ENCODE measurements around the gene IL23R. TPM values are rescaled to one million over a fixed set of nuclear protein-coding genes. Genes with fewer than 3 reads are reported as not detected.

Gene IL23R
- total and polyA plus RNA-seq, 4 donors = 0.08 to 0.09 TPM; not detected in 2

- Histone ChIP-seq H3K4me3 (ENCODE audit: low read depth in 1 of 3, low read length in 3 of 3) (no peak overlapping the region), H3K9me3 (ENCODE audit: control insufficient read depth in 4 of 4, low read length in 3 of 4) (no peaks in the 10 kb centered on the region), H3K36me3 (ENCODE audit: control insufficient read depth in 4 of 4, insufficient read depth in 3 of 4, low read depth in 1 of 4, low read length in 3 of 4) (no peaks in the 10 kb centered on the region), H3K27me3 (ENCODE audit: control insufficient read depth in 4 of 4, insufficient read depth in 4 of 4, low read length in 3 of 4) (no peaks in the 10 kb centered on the region), H3K4me1 (ENCODE audit: control insufficient read depth in 4 of 4, insufficient read depth in 4 of 4, low read length in 3 of 4) (peaks cover under 1 to 9% (median 6%) of the 10 kb centered on the region in 4 donors), H3K9ac (ENCODE audit: low read depth in 1 of 2, low read length in 2 of 2) (no peak overlapping the region), H3K27ac (ENCODE audit: low read depth in 1 of 2, low read length in 2 of 2) (no peak overlapping the region)
- no peak for DNase-seq (ENCODE audit: low spot score)
- TF ChIP-seq NR2F2 (IDR thresholded peaks at IDR 0.05) (no peak), RXRA (IDR thresholded peaks at IDR 0.05) (no peak), EGR1 (IDR thresholded peaks at IDR 0.05; ENCODE audit: low read depth in 2 of 2) (no peak), CTCF (IDR thresholded peaks at IDR 0.05; ENCODE audit: low read depth, low read length, missing input control) (peak; percentile 41), RAD21 (IDR thresholded peaks at IDR 0.05) (peak; percentile 66 to 72), ATF3 (IDR thresholded peaks at IDR 0.05) (no peak)
- WGBS = 80% methylated on average over 2 of the region's 2 CpGs
Observed at GRCh38 chr1:67144696-67145095, 21.6 kb upstream of the IL23R start.

- H3K27ac ChIP-seq (ENCODE audit: low read depth in 1 of 2, low read length in 2 of 2) = no peak overlapping the region
- H3K4me1 ChIP-seq (ENCODE audit: control insufficient read depth in 4 of 4, insufficient read depth in 4 of 4, low read length in 3 of 4) = peaks cover 0 to 9% (median 6%) of the 10 kb centered on the region in 4 donors
- no peak overlapping the region for H3K9ac ChIP-seq (ENCODE audit: low read depth in 1 of 2, low read length in 2 of 2)
- DNase-seq (ENCODE audit: low spot score) = no peak
- no peak overlapping the region for H3K4me3 ChIP-seq (ENCODE audit: low read depth in 1 of 3, low read length in 3 of 3)
- WGBS = 97% methylated on average over 3 of the region's 3 CpGs
- TF ChIP-seq REST (IDR thresholded peaks at IDR 0.05) = no peak
- TF ChIP-seq EGR1 (IDR thresholded peaks at IDR 0.05; ENCODE audit: low read depth in 2 of 2) = no peak
- no peak for TF ChIP-seq GABPA (IDR thresholded peaks at IDR 0.05 in 1 of 2, conservative IDR thresholded peaks at IDR 0.05 in 1 of 2)
- TF ChIP-seq FOXA2 (IDR thresholded peaks at IDR 0.05) = no peak
- no peak for TF ChIP-seq NR2F2 (IDR thresholded peaks at IDR 0.05)
- TF ChIP-seq TAF1 (conservative IDR thresholded peaks at IDR 0.05) = no peak
- no peak for TF ChIP-seq HNF4G (IDR thresholded peaks at IDR 0.05)
- TF ChIP-seq HNF4A (conservative IDR thresholded peaks at IDR 0.05) = no peak
- no peak for TF ChIP-seq YY1 (IDR thresholded peaks at IDR 0.05)
- no peak for TF ChIP-seq ATF3 (IDR thresholded peaks at IDR 0.05)
- H3K9me3 ChIP-seq (ENCODE audit: control insufficient read depth in 4 of 4, low read length in 3 of 4) = no peaks in the 10 kb centered on the region
- no peaks in the 10 kb centered on the region for H3K27me3 ChIP-seq (ENCODE audit: control insufficient read depth in 4 of 4, insufficient read depth in 4 of 4, low read length in 3 of 4)
- H3K36me3 ChIP-seq (ENCODE audit: control insufficient read depth in 4 of 4, insufficient read depth in 3 of 4, low read depth in 1 of 4, low read length in 3 of 4) = no peaks in the 10 kb centered on the region
Observed at GRCh38 chr1:67146101-67146500, 20.2 kb upstream of the IL23R start.

Data from liver (tissue), 9 donors.